Renal cortical epithelial cell (primary cell): ENCODE measurements around the gene SPRR2F. TPM values are rescaled to one million over a fixed set of nuclear protein-coding genes. Genes with fewer than 3 reads are reported as not detected.

ENCODE experiments used
- DNase-seq: peaks from one replicate; pipeline ENCODE4 v3.0.0-alpha.2; 2011; ENCODE audit warnings: low read depth
- total RNA-seq: library from RNA; depleted of rRNA; stranded (reverse); fragments of >200 nt; gene quantifications from 2 replicates; pipeline ENCODE4 v1.2.3, GENCODE V29; 2014

Gene SPRR2F
- total RNA-seq, 1 donor from 2014 or later = not detected

- no peak for DNase-seq
These were observed 40.2 kb downstream of the SPRR2F start for GRCh38 chr1:153072806-153073726.

- no peak for DNase-seq
These were observed 41.8 kb downstream of the SPRR2F start, which contains the start of gene SPRR2B for GRCh38 chr1:153071511-153071910. SPRR2B (minus strand) TSS chr1:153071611; CDS start chr1:153070839, 772 bp downstream.

- no peak for DNase-seq
These were observed 43.1 kb downstream of the SPRR2F start for GRCh38 chr1:153070243-153070642.

Other genes starting within 250 kb of the SPRR2F start
- gene SMCP, start 235.2 kb downstream of the SPRR2F start, total RNA-seq = not detected in 2 replicates
- gene IVL, start 205.0 kb downstream of the SPRR2F start, total RNA-seq = 0.15 and 2.4 TPM in 2 replicates
- gene SPRR5, start 166.3 kb downstream of the SPRR2F start, total RNA-seq = not detected in 2 replicates
- gene SPRR4, start 142.9 kb downstream of the SPRR2F start, total RNA-seq = not detected in 2 replicates
- gene SPRR1A, start 129.4 kb downstream of the SPRR2F start, total RNA-seq = not detected in 2 replicates
- gene SPRR3, start 111.8 kb downstream of the SPRR2F start, total RNA-seq = not detected in 2 replicates
- not detected in 2 replicates for gene SPRR1B, start 82.3 kb downstream of the SPRR2F start, total RNA-seq
- gene SPRR2D, start 72.4 kb downstream of the SPRR2F start, total RNA-seq = not detected in 2 replicates
- gene SPRR2A, start 56.0 kb downstream of the SPRR2F start, total RNA-seq = not detected in 2 replicates
- not detected in 2 replicates for gene SPRR2B, start 41.9 kb downstream of the SPRR2F start, total RNA-seq
- gene SPRR2E, start 19.0 kb downstream of the SPRR2F start, total RNA-seq = not detected in 2 replicates
- not detected in 2 replicates for gene SPRR2G, start 37.4 kb upstream of the SPRR2F start, total RNA-seq
- not detected in 2 replicates for gene LELP1, start 89.9 kb upstream of the SPRR2F start, total RNA-seq
- not detected in 2 replicates for gene PRR9, start 104.1 kb upstream of the SPRR2F start, total RNA-seq
- gene LORICRIN, start 146.2 kb upstream of the SPRR2F start, total RNA-seq = not detected in 2 replicates
- not detected in 2 replicates for gene PGLYRP3, start 199.4 kb upstream of the SPRR2F start, total RNA-seq
- not detected in 2 replicates for gene PGLYRP4, start 235.3 kb upstream of the SPRR2F start, total RNA-seq
- gene S100A9, start 244.3 kb upstream of the SPRR2F start, total RNA-seq = 0.70 and 25.0 TPM in 2 replicates